ENCODE data around the gene NFILZ. TPM values are rescaled to one million over a fixed set of nuclear protein-coding genes. Genes with fewer than 3 reads are reported as not detected.
A peak's percentile ranks its signal among the peaks of the same experiment; 100 is the strongest.

NFILZ gene
- not detected for total RNA-seq
- polyA plus RNA-seq, result not detected

- H3K4me1 Mint-ChIP-seq, result peaks cover 0 to 2% (median 0%) of the 10 kb centered on the region in 4 donors
- H3K4me1 ChIP-seq (ENCODE audit: control insufficient read depth, insufficient read depth, low read length, poor library complexity, severe bottlenecking), result no peaks in the 10 kb centered on the region
- H3K27me3 ChIP-seq (ENCODE audit: control insufficient read depth, insufficient read depth, low read length), result no peaks in the 10 kb centered on the region
- H3K4me3 Mint-ChIP-seq, result no peak within 1 kb of the TSS
- H3K4me3 ChIP-seq (ENCODE audit: low read depth, low read length), result no peak within 1 kb of the TSS
- no peak within 1 kb of the TSS for H3K27ac ChIP-seq (ENCODE audit: insufficient read depth, low read length, poor library complexity, severe bottlenecking)
- no peaks in the 10 kb centered on the region for H3K36me3 Mint-ChIP-seq
- H3K27me3 Mint-ChIP-seq, result peaks cover 6% of the 10 kb centered on the region
- H3K9me3 Mint-ChIP-seq, result peaks cover 0 to 2% (median 0%) of the 10 kb centered on the region in 7 donors
- H3K9me3 ChIP-seq (ENCODE audit: control insufficient read depth in 2 of 2, low read length in 2 of 2), result no peaks in the 10 kb centered on the region
- ATAC-seq (ENCODE audit: low read depth in 2 of 2), result no peak
- DNase-seq, result no peak
- H3K27ac Mint-ChIP-seq, result no peak within 1 kb of the TSS
- no peaks in the 10 kb centered on the region for H3K36me3 ChIP-seq (ENCODE audit: control insufficient read depth, insufficient read depth, low read length)
Observed at GRCh38 chr19:8629996-8630683, at the start of gene NFILZ. TSS of gene NFILZ (plus strand) at chr19:8630633. CDS start at chr19:8676766, 46,133 bp downstream.

- peak overlapping the region in 3 of 4 donors; percentile 15 to 41 (median 21) for H3K4me3 Mint-ChIP-seq
- H3K27ac Mint-ChIP-seq, result no peak overlapping the region
- H3K4me1 Mint-ChIP-seq, result peaks cover 4 to 41% (median 15%) of the 10 kb centered on the region in 4 donors
- Histone ChIP-seq H3K27ac (ENCODE audit: insufficient read depth, low read length, poor library complexity, severe bottlenecking) (no peak overlapping the region), H3K4me1 (ENCODE audit: control insufficient read depth, insufficient read depth, low read length, poor library complexity, severe bottlenecking) (peaks cover 48% of the 10 kb centered on the region), H3K36me3 (ENCODE audit: control insufficient read depth, insufficient read depth, low read length) (no peaks in the 10 kb centered on the region), H3K4me3 (ENCODE audit: low read depth, low read length) (no peak overlapping the region), H3K27me3 (ENCODE audit: control insufficient read depth, insufficient read depth, low read length) (no peaks in the 10 kb centered on the region), H3K9me3 (ENCODE audit: control insufficient read depth in 2 of 2, low read length in 2 of 2) (no peaks in the 10 kb centered on the region)
- H3K9me3 Mint-ChIP-seq, result peaks cover 0 to 1% (median 0%) of the 10 kb centered on the region in 7 donors
- peaks cover 5% of the 10 kb centered on the region for H3K27me3 Mint-ChIP-seq
- H3K36me3 Mint-ChIP-seq, result no peaks in the 10 kb centered on the region
- ATAC-seq (ENCODE audit: low read depth in 2 of 2) (peak; percentile 67 to 73), DNase-seq (peak; percentile 75 to 85 (median 82))
Observed at GRCh38 chr19:8580710-8581281, 49.6 kb upstream of the NFILZ start.

GRCh38 chr19:8584965-8585893, 45.2 kb upstream of the NFILZ start:
- Mint-ChIP-seq H3K9me3 (no peaks in the 10 kb centered on the region), H3K36me3 (no peaks in the 10 kb centered on the region), H3K27me3 (no peaks in the 10 kb centered on the region), H3K27ac (no peak overlapping the region), H3K4me3 (no peak overlapping the region), H3K4me1 (peaks cover 0 to 2% (median 0%) of the 10 kb centered on the region in 4 donors)
- H3K9me3 ChIP-seq (ENCODE audit: control insufficient read depth in 2 of 2, low read length in 2 of 2), result no peaks in the 10 kb centered on the region
- H3K36me3 ChIP-seq (ENCODE audit: control insufficient read depth, insufficient read depth, low read length), result no peaks in the 10 kb centered on the region
- H3K27me3 ChIP-seq (ENCODE audit: control insufficient read depth, insufficient read depth, low read length), result no peaks in the 10 kb centered on the region
- peaks cover 10% of the 10 kb centered on the region for H3K4me1 ChIP-seq (ENCODE audit: control insufficient read depth, insufficient read depth, low read length, poor library complexity, severe bottlenecking)
- ATAC-seq (ENCODE audit: low read depth in 2 of 2), result no peak
- no peak overlapping the region for H3K27ac ChIP-seq (ENCODE audit: insufficient read depth, low read length, poor library complexity, severe bottlenecking)
- H3K4me3 ChIP-seq (ENCODE audit: low read depth, low read length), result no peak overlapping the region
- no peak for DNase-seq

- Histone ChIP-seq H3K9me3 (ENCODE audit: control insufficient read depth in 2 of 2, low read length in 2 of 2) (no peaks in the 10 kb centered on the region), H3K4me3 (ENCODE audit: low read depth, low read length) (no peak overlapping the region), H3K4me1 (ENCODE audit: control insufficient read depth, insufficient read depth, low read length, poor library complexity, severe bottlenecking) (peaks cover under 1% of the 10 kb centered on the region), H3K27me3 (ENCODE audit: control insufficient read depth, insufficient read depth, low read length) (no peaks in the 10 kb centered on the region), H3K36me3 (ENCODE audit: control insufficient read depth, insufficient read depth, low read length) (no peaks in the 10 kb centered on the region), H3K27ac (ENCODE audit: insufficient read depth, low read length, poor library complexity, severe bottlenecking) (no peak overlapping the region)
- no peaks in the 10 kb centered on the region for H3K27me3 Mint-ChIP-seq
- peaks cover 0 to 4% (median under 1%) of the 10 kb centered on the region in 4 donors for H3K4me1 Mint-ChIP-seq
- peak; percentile 30 to 40 for ATAC-seq (ENCODE audit: low read depth in 2 of 2)
- peak overlapping the region in 1 of 3 donors; percentile 31 for H3K27ac Mint-ChIP-seq
- H3K4me3 Mint-ChIP-seq, result no peak overlapping the region
- H3K9me3 Mint-ChIP-seq, result no peaks in the 10 kb centered on the region
- no peaks in the 10 kb centered on the region for H3K36me3 Mint-ChIP-seq
- DNase-seq, result peak in 2 of 3 donors; percentile 33 to 58
Observed at GRCh38 chr19:8585894-8586750, 44.3 kb upstream of the NFILZ start.

GRCh38 chr19:8589177-8589714, 41.2 kb upstream of the NFILZ start:
- no peak overlapping the region for H3K4me3 Mint-ChIP-seq
- no peak overlapping the region for H3K27ac ChIP-seq (ENCODE audit: insufficient read depth, low read length, poor library complexity, severe bottlenecking)
- peaks cover 0 to 24% (median 11%) of the 10 kb centered on the region in 4 donors for H3K4me1 Mint-ChIP-seq
- H3K27me3 ChIP-seq (ENCODE audit: control insufficient read depth, insufficient read depth, low read length), result no peaks in the 10 kb centered on the region
- peaks cover 0 to 10% (median 0%) of the 10 kb centered on the region in 7 donors for H3K9me3 Mint-ChIP-seq
- peaks cover 18% of the 10 kb centered on the region for H3K4me1 ChIP-seq (ENCODE audit: control insufficient read depth, insufficient read depth, low read length, poor library complexity, severe bottlenecking)
- peaks cover 5% of the 10 kb centered on the region for H3K36me3 Mint-ChIP-seq
- H3K4me3 ChIP-seq (ENCODE audit: low read depth, low read length), result no peak overlapping the region
- no peak for ATAC-seq (ENCODE audit: low read depth in 2 of 2)
- no peak overlapping the region for H3K27ac Mint-ChIP-seq
- H3K27me3 Mint-ChIP-seq, result peaks cover 8% of the 10 kb centered on the region
- H3K36me3 ChIP-seq (ENCODE audit: control insufficient read depth, insufficient read depth, low read length), result no peaks in the 10 kb centered on the region
- H3K9me3 ChIP-seq (ENCODE audit: control insufficient read depth in 2 of 2, low read length in 2 of 2), result peaks cover 0 to 4% of the 10 kb centered on the region in 2 experiments
- DNase-seq, result no peak

GRCh38 chr19:8592231-8593009, 38.0 kb upstream of the NFILZ start:
- peak overlapping the region in 2 of 3 donors; percentile 79 to 93 for H3K27ac Mint-ChIP-seq
- Histone ChIP-seq H3K27me3 (ENCODE audit: control insufficient read depth, insufficient read depth, low read length) (no peaks in the 10 kb centered on the region), H3K27ac (ENCODE audit: insufficient read depth, low read length, poor library complexity, severe bottlenecking) (peak overlapping the region; percentile 41), H3K9me3 (ENCODE audit: control insufficient read depth in 2 of 2, low read length in 2 of 2) (peaks cover 0 to 4% of the 10 kb centered on the region in 2 experiments), H3K4me1 (ENCODE audit: control insufficient read depth, insufficient read depth, low read length, poor library complexity, severe bottlenecking) (peaks cover 18% of the 10 kb centered on the region), H3K36me3 (ENCODE audit: control insufficient read depth, insufficient read depth, low read length) (no peaks in the 10 kb centered on the region), H3K4me3 (ENCODE audit: low read depth, low read length) (peak overlapping the region; percentile 42)
- H3K27me3 Mint-ChIP-seq, result peaks cover 13% of the 10 kb centered on the region
- peaks cover 0 to 34% (median 11%) of the 10 kb centered on the region in 4 donors for H3K4me1 Mint-ChIP-seq
- H3K36me3 Mint-ChIP-seq, result peaks cover 8% of the 10 kb centered on the region
- H3K4me3 Mint-ChIP-seq, result peak overlapping the region; percentile 68 to 93 (median 80)
- peaks cover 0 to 10% (median 0%) of the 10 kb centered on the region in 7 donors for H3K9me3 Mint-ChIP-seq
- DNase-seq (peak; percentile 71 to 91 (median 88)), ATAC-seq (ENCODE audit: low read depth in 2 of 2) (peak; percentile 78 to 83)
